ENCODE data around the gene MRPL53.
"Not testable (repeated sequence)": the region's sequence is repeated elsewhere in the genome, so short reads cannot be mapped to it uniquely, and the experiment has no call there.

MRPL53 gene

GRCh38 chr2:74448771-74449170 is 23.7 kb downstream of the MRPL53 start:
- no peak for DNase-seq (ENCODE audit: low read depth)

- no peak for DNase-seq (ENCODE audit: low read depth)
Observed at GRCh38 chr2:74447230-74447999, 25.1 kb downstream of the MRPL53 start.

- DNase-seq (ENCODE audit: low read depth), result no peak
Observed at GRCh38 chr2:74444498-74445318, 27.8 kb downstream of the MRPL53 start.

GRCh38 chr2:74442483-74443297 is 29.8 kb downstream of the MRPL53 start:
- not testable (repeated sequence) for DNase-seq (ENCODE audit: low read depth)

GRCh38 chr2:74441690-74442482 is 30.6 kb downstream of the MRPL53 start, which contains the start of gene RTKN:
Gene RTKN, minus strand, starts transcription at chr2:74441937. Its CDS starts 121 bp downstream, at chr2:74441816.
- DNase-seq (ENCODE audit: low read depth), result no peak

GRCh38 chr2:74441170-74441689 is 31.2 kb downstream of the MRPL53 start:
- no peak for DNase-seq (ENCODE audit: low read depth)

GRCh38 chr2:74440378-74441169 is 31.9 kb downstream of the MRPL53 start:
- peak; percentile 86 for DNase-seq (ENCODE audit: low read depth)

- DNase-seq (ENCODE audit: low read depth), result no peak
Observed at GRCh38 chr2:74439803-74440377, 32.6 kb downstream of the MRPL53 start.

- no peak for DNase-seq (ENCODE audit: low read depth)
Observed at GRCh38 chr2:74439373-74439772, 33.1 kb downstream of the MRPL53 start.

- no peak for DNase-seq (ENCODE audit: low read depth)
Observed at GRCh38 chr2:74438248-74438647, 34.2 kb downstream of the MRPL53 start.

- no peak for DNase-seq (ENCODE audit: low read depth)
Observed at GRCh38 chr2:74436848-74437695, 35.4 kb downstream of the MRPL53 start.

GRCh38 chr2:74436111-74436805 is 36.2 kb downstream of the MRPL53 start:
- no peak for DNase-seq (ENCODE audit: low read depth)

- DNase-seq (ENCODE audit: low read depth), result no peak
Observed at GRCh38 chr2:74430502-74430901, 42.0 kb downstream of the MRPL53 start.

GRCh38 chr2:74429487-74430451 is 42.7 kb downstream of the MRPL53 start:
- no peak for DNase-seq (ENCODE audit: low read depth)

- no peak for DNase-seq (ENCODE audit: low read depth)
Observed at GRCh38 chr2:74428675-74429074, 43.8 kb downstream of the MRPL53 start.

GRCh38 chr2:74427551-74427950 is 44.9 kb downstream of the MRPL53 start:
- DNase-seq (ENCODE audit: low read depth), result no peak

- no peak for DNase-seq (ENCODE audit: low read depth)
Observed at GRCh38 chr2:74426181-74426758, 46.2 kb downstream of the MRPL53 start.

Measured in CMK (cell line).